Stimulated activated CD8-positive, alpha-beta memory T cell treated with anti-CD3 and anti-CD28 coated beads, Interleukin-7, amount 100 ng/mL, for 24 hours (primary cell): Measurements from ENCODE around the gene EPC1.
"Not testable (repeated sequence)": the region's sequence is repeated elsewhere in the genome, so short reads cannot be mapped to it uniquely, and the experiment has no call there.

Experiments used
- DNase-seq: peaks from one replicate; pipeline ENCODE4 v3.0.0-alpha.2; 2020; ENCODE audit warnings: low read depth

EPC1 gene

GRCh38 chr10:32233375-32233774, 113.6 kb downstream of the EPC1 start:
- not testable (repeated sequence) for DNase-seq

- DNase-seq: no peak
Measured at GRCh38 chr10:32232378-32232777, 114.6 kb downstream of the EPC1 start.

GRCh38 chr10:32229788-32230187, 117.2 kb downstream of the EPC1 start:
- DNase-seq: not testable (repeated sequence)

GRCh38 chr10:32229170-32229569, 117.8 kb downstream of the EPC1 start:
- no peak for DNase-seq

- DNase-seq: no peak
Measured at GRCh38 chr10:32227802-32228201, 119.2 kb downstream of the EPC1 start.

- no peak for DNase-seq
Measured at GRCh38 chr10:32226624-32227023, 120.3 kb downstream of the EPC1 start.

- no peak for DNase-seq
Measured at GRCh38 chr10:32225976-32226375, 121.0 kb downstream of the EPC1 start.

GRCh38 chr10:32222376-32222775, 124.6 kb downstream of the EPC1 start:
- not testable (repeated sequence) for DNase-seq

- not testable (repeated sequence) for DNase-seq
Measured at GRCh38 chr10:32219156-32219555, 127.8 kb downstream of the EPC1 start.

- DNase-seq: not testable (repeated sequence)
Measured at GRCh38 chr10:32218206-32219044, 128.5 kb downstream of the EPC1 start.
